ENCODE measurements around the gene SDK1.
"Not testable (repeated sequence)": the region's sequence is repeated elsewhere in the genome, so short reads cannot be mapped to it uniquely, and the experiment has no call there.

The SDK1 gene

DNA sequence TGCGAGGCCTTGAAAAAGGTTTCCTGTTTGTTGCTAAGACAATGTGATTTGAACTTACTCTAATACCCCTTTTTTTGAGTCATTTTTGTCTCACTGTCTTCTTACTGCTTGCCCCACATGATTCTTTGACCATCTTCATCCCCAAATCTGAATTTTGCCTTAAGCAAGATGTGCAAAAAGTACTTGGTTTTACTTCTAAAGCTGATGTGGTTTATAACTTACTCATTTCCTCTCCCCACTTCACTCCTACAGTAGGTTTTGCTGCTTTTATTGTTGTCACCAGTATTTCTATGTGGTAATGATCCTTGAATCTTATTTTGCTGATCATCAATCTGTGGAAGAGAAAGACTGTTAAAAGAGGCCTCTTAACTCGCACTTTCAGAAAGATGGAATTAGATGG lies 396.4 kb downstream of the SDK1 start:
- H2BK5ac ChIP-seq (ENCODE audit: low read depth, low read length, poor library complexity): no peak overlapping the region
- no peak overlapping the region for H3K4me3 ChIP-seq (ENCODE audit: low read depth, low read length)
- no peak overlapping the region for H4K12ac ChIP-seq (ENCODE audit: low read depth, low read length)
- H3K23ac ChIP-seq (ENCODE audit: low read length): no peak overlapping the region
- no peak overlapping the region for H2BK12ac ChIP-seq (ENCODE audit: low read length)
- no peak overlapping the region for H3K14ac ChIP-seq (ENCODE audit: low read length)
- H3K36me3 ChIP-seq (ENCODE audit: control insufficient read depth in 1 of 2, insufficient read depth in 2 of 2, low read length in 2 of 2): no peaks in the 10 kb centered on the region
- DNase-seq: no peak
- H3K27me3 ChIP-seq (ENCODE audit: insufficient read depth, low read length): no peaks in the 10 kb centered on the region
- no peak overlapping the region for H3K4ac ChIP-seq (ENCODE audit: low read depth, low read length)
- no peaks in the 10 kb centered on the region for H3K79me1 ChIP-seq (ENCODE audit: low read length)
- H3K4me1 ChIP-seq (ENCODE audit: control insufficient read depth in 1 of 2, insufficient read depth in 2 of 2, low read length in 2 of 2): no peaks in the 10 kb centered on the region
- H3K9ac ChIP-seq (ENCODE audit: low read length): no peak overlapping the region
- H3K18ac ChIP-seq (ENCODE audit: low read length): no peak overlapping the region
- H2AK5ac ChIP-seq (ENCODE audit: low read length): no peak overlapping the region
- H3K27ac ChIP-seq (ENCODE audit: low read depth, low read length): no peak overlapping the region
- no peak overlapping the region for H4K91ac ChIP-seq (ENCODE audit: low read depth, low read length)
- no peaks in the 10 kb centered on the region for H3K9me3 ChIP-seq (ENCODE audit: insufficient read depth, low read depth, low read length)
- no peaks in the 10 kb centered on the region for H3K79me2 ChIP-seq (ENCODE audit: control insufficient read depth, insufficient read depth, low read length, poor library complexity)
- no peak overlapping the region for H2BK120ac ChIP-seq (ENCODE audit: insufficient read depth, low read length, poor library complexity)
- H4K8ac ChIP-seq (ENCODE audit: low read depth, low read length): no peak overlapping the region
- H2AFZ ChIP-seq (ENCODE audit: insufficient read depth, low read length, poor library complexity): no peak overlapping the region
- no CpG with 5 or more reads among the region's 2 CpGs for whole genome bisulfite sequencing (ENCODE audit: extremely low coverage, insufficient coverage, insufficient read length)
- H3K4me2 ChIP-seq (ENCODE audit: low read length): no peak overlapping the region

DNA sequence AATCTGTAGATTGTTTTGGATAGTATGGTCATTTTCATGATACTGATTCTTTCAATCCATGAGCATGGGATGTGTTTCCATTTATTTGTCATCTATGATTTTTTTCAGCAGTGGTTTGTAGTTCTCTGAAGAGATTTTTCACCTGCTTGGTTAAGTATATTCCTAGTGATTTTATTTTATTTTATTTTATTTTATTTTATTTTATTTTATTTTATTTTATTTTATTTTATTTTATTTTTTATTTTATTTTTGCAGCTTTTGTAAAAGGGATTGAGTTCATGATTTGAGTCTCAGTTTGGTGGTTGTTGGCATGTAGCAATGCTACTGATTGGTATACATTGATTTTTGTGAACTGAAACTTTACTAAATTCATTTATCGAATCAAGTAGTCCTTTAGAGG lies 404.2 kb downstream of the SDK1 start:
- no peak overlapping the region for H4K8ac ChIP-seq (ENCODE audit: low read depth, low read length)
- H3K23ac ChIP-seq (ENCODE audit: low read length): no peak overlapping the region
- no peaks in the 10 kb centered on the region for H3K36me3 ChIP-seq (ENCODE audit: control insufficient read depth in 1 of 2, insufficient read depth in 2 of 2, low read length in 2 of 2)
- no peak overlapping the region for H3K14ac ChIP-seq (ENCODE audit: low read length)
- no peak overlapping the region for H2BK5ac ChIP-seq (ENCODE audit: low read depth, low read length, poor library complexity)
- H3K27ac ChIP-seq (ENCODE audit: low read depth, low read length): no peak overlapping the region
- no peak overlapping the region for H3K4me3 ChIP-seq (ENCODE audit: low read depth, low read length)
- H4K91ac ChIP-seq (ENCODE audit: low read depth, low read length): no peak overlapping the region
- H3K4me2 ChIP-seq (ENCODE audit: low read length): no peak overlapping the region
- no peaks in the 10 kb centered on the region for H3K79me2 ChIP-seq (ENCODE audit: control insufficient read depth, insufficient read depth, low read length, poor library complexity)
- no peak overlapping the region for H2BK120ac ChIP-seq (ENCODE audit: insufficient read depth, low read length, poor library complexity)
- no peak overlapping the region for H3K18ac ChIP-seq (ENCODE audit: low read length)
- no peak overlapping the region for H2BK12ac ChIP-seq (ENCODE audit: low read length)
- no peak overlapping the region for H2AK5ac ChIP-seq (ENCODE audit: low read length)
- H3K4ac ChIP-seq (ENCODE audit: low read depth, low read length): no peak overlapping the region
- H2AFZ ChIP-seq (ENCODE audit: insufficient read depth, low read length, poor library complexity): no peak overlapping the region
- no peaks in the 10 kb centered on the region for H3K27me3 ChIP-seq (ENCODE audit: insufficient read depth, low read length)
- H4K12ac ChIP-seq (ENCODE audit: low read depth, low read length): no peak overlapping the region
- H3K9ac ChIP-seq (ENCODE audit: low read length): no peak overlapping the region
- DNase-seq: no peak
- H3K9me3 ChIP-seq (ENCODE audit: insufficient read depth, low read depth, low read length): peaks cover 2% of the 10 kb centered on the region
- H3K4me1 ChIP-seq (ENCODE audit: control insufficient read depth in 1 of 2, insufficient read depth in 2 of 2, low read length in 2 of 2): peaks cover 0 to 3% of the 10 kb centered on the region in 2 experiments
- no peaks in the 10 kb centered on the region for H3K79me1 ChIP-seq (ENCODE audit: low read length)
- WGBS (ENCODE audit: extremely low coverage, insufficient coverage, insufficient read length): no CpG with 5 or more reads among the region's 1 CpG

DNA sequence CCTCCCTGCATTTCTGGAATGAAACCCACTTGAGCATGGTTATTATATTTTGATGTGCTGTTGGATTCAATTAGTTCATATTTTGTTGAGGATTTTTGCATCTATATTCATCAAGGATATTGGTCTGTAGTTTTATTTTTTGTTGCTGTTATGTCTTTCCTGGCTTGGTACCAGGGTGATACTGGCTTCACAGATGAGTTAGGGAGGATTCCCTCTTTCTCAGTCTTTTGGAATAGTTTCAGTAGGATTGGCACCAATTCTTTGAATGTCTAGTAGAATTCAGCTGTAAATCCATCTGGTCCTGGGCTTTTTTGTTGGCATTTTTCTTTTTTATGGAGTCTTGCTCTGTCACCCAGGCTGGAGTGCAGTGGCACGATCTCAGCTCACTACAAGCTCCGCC lies 405.0 kb downstream of the SDK1 start:
- H3K4me2 ChIP-seq (ENCODE audit: low read length); H3K4ac ChIP-seq (ENCODE audit: low read depth, low read length); H3K9me3 ChIP-seq (ENCODE audit: insufficient read depth, low read depth, low read length); H4K91ac ChIP-seq (ENCODE audit: low read depth, low read length); H4K12ac ChIP-seq (ENCODE audit: low read depth, low read length); H4K8ac ChIP-seq (ENCODE audit: low read depth, low read length); H3K23ac ChIP-seq (ENCODE audit: low read length); H3K9ac ChIP-seq (ENCODE audit: low read length); DNase-seq; H3K27me3 ChIP-seq (ENCODE audit: insufficient read depth, low read length); H3K79me1 ChIP-seq (ENCODE audit: low read length); H2BK12ac ChIP-seq (ENCODE audit: low read length); H3K79me2 ChIP-seq (ENCODE audit: control insufficient read depth, insufficient read depth, low read length, poor library complexity); H2BK5ac ChIP-seq (ENCODE audit: low read depth, low read length, poor library complexity); H3K4me1 ChIP-seq (ENCODE audit: control insufficient read depth in 1 of 2, insufficient read depth in 2 of 2, low read length in 2 of 2); H2AFZ ChIP-seq (ENCODE audit: insufficient read depth, low read length, poor library complexity); H3K14ac ChIP-seq (ENCODE audit: low read length); H3K36me3 ChIP-seq (ENCODE audit: control insufficient read depth in 1 of 2, insufficient read depth in 2 of 2, low read length in 2 of 2); H2BK120ac ChIP-seq (ENCODE audit: insufficient read depth, low read length, poor library complexity); H2AK5ac ChIP-seq (ENCODE audit: low read length); H3K4me3 ChIP-seq (ENCODE audit: low read depth, low read length); H3K18ac ChIP-seq (ENCODE audit: low read length); H3K27ac ChIP-seq (ENCODE audit: low read depth, low read length): not testable (repeated sequence)
- no CpG with 5 or more reads among the region's 2 CpGs for WGBS (ENCODE audit: extremely low coverage, insufficient coverage, insufficient read length)

DNA sequence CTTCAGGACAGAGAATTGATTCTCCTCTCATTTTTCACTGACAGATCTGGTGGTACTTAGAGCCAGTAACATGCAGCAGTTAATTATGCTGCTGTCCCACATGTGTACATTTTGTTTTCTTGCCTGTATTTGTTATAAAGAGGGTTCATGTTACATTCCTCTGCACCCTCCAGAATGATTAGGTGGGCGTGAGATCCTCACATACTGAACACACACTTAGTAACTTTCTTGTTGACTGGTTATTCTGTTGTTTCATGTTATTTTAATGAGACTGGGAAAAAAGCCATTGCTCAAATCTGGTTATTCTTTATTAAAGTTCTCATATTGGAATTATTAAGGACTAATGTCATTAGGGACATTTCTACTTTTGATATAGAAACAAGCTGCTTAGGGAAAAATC lies 409.1 kb downstream of the SDK1 start:
- no peak overlapping the region for H3K4me2 ChIP-seq (ENCODE audit: low read length)

More for the DNA sequence above, 409.1 kb downstream of the SDK1 start:
- H2BK120ac ChIP-seq (ENCODE audit: insufficient read depth, low read length, poor library complexity): no peak overlapping the region
- no peak overlapping the region for H3K14ac ChIP-seq (ENCODE audit: low read length)
- H2AFZ ChIP-seq (ENCODE audit: insufficient read depth, low read length, poor library complexity): no peak overlapping the region
- H4K91ac ChIP-seq (ENCODE audit: low read depth, low read length): no peak overlapping the region
- no peak overlapping the region for H2AK5ac ChIP-seq (ENCODE audit: low read length)
- H4K8ac ChIP-seq (ENCODE audit: low read depth, low read length): no peak overlapping the region
- no peaks in the 10 kb centered on the region for H3K27me3 ChIP-seq (ENCODE audit: insufficient read depth, low read length)
- no peak overlapping the region for H3K18ac ChIP-seq (ENCODE audit: low read length)
- H3K9ac ChIP-seq (ENCODE audit: low read length): no peak overlapping the region
- H3K23ac ChIP-seq (ENCODE audit: low read length): no peak overlapping the region
- no peaks in the 10 kb centered on the region for H3K79me2 ChIP-seq (ENCODE audit: control insufficient read depth, insufficient read depth, low read length, poor library complexity)
- no peak overlapping the region for H4K12ac ChIP-seq (ENCODE audit: low read depth, low read length)
- H3K4ac ChIP-seq (ENCODE audit: low read depth, low read length): no peak overlapping the region
- H3K79me1 ChIP-seq (ENCODE audit: low read length): no peaks in the 10 kb centered on the region
- H3K36me3 ChIP-seq (ENCODE audit: control insufficient read depth in 1 of 2, insufficient read depth in 2 of 2, low read length in 2 of 2): no peaks in the 10 kb centered on the region
- DNase-seq: no peak
- peaks cover 3% of the 10 kb centered on the region for H3K9me3 ChIP-seq (ENCODE audit: insufficient read depth, low read depth, low read length)
- no peak overlapping the region for H2BK5ac ChIP-seq (ENCODE audit: low read depth, low read length, poor library complexity)
- WGBS (ENCODE audit: extremely low coverage, insufficient coverage, insufficient read length): no CpG with 5 or more reads among the region's 1 CpG
- no peak overlapping the region for H2BK12ac ChIP-seq (ENCODE audit: low read length)
- H3K4me1 ChIP-seq (ENCODE audit: control insufficient read depth in 1 of 2, insufficient read depth in 2 of 2, low read length in 2 of 2): peaks cover 4 to 7% of the 10 kb centered on the region in 2 experiments
- no peak overlapping the region for H3K27ac ChIP-seq (ENCODE audit: low read depth, low read length)
- H3K4me3 ChIP-seq (ENCODE audit: low read depth, low read length): no peak overlapping the region

All from trophoblast cell (in vitro differentiated cells and primary cell).